Measurements from ENCODE around the gene BPIFA3.

BPIFA3 gene

GRCh38 chr20:33275871-33276270 is 58.7 kb downstream of the BPIFA3 start:
- Histone ChIP-seq H3K36me3 (ENCODE audit: control insufficient read depth in 2 of 2, insufficient read depth in 1 of 2, low read length in 2 of 2) (no peaks in the 10 kb centered on the region), H3K4me1 (ENCODE audit: control insufficient read depth, insufficient read depth, low read length) (no peaks in the 10 kb centered on the region), H3K27ac (ENCODE audit: extremely low read depth, low read depth, low read length) (no peak overlapping the region), H3K9me3 (ENCODE audit: control insufficient read depth, insufficient read depth, low read depth, low read length) (no peaks in the 10 kb centered on the region), H3K4me3 (ENCODE audit: low read depth, low read length) (no peak overlapping the region)
- ChIA-PET POLR2A (no interaction called here), CTCF (interaction anchor here (0.7 to 1.9 kb wide), 2 partner anchors 13 to 24 kb away, joined by 6 to 8 read pairs; no protein-coding TSS in a partner anchor)
- TF ChIP-seq ZNF311 (tag by site-specific recombination; IDR thresholded peaks at IDR 0.05; ENCODE audit: borderline replicate concordance) (no peak), ZNF785 (tag by site-specific recombination; IDR thresholded peaks at IDR 0.05) (no peak), ZNF629 (tag by site-specific recombination; IDR thresholded peaks at IDR 0.05) (no peak), ZNF121 (tag by site-specific recombination; IDR thresholded peaks at IDR 0.05) (no peak), ZBTB44 (tag by site-specific recombination; IDR thresholded peaks at IDR 0.05) (no peak), ZNF561 (tag by site-specific recombination; IDR thresholded peaks at IDR 0.05; ENCODE audit: borderline replicate concordance) (no peak), ZNF558 (tag by site-specific recombination; IDR thresholded peaks at IDR 0.05) (no peak), ZNF48 (tag by site-specific recombination; IDR thresholded peaks at IDR 0.05) (no peak), SALL2 (tag by site-specific recombination; IDR thresholded peaks at IDR 0.05; ENCODE audit: borderline replicate concordance) (no peak), ZNF837 (tag by site-specific recombination; IDR thresholded peaks at IDR 0.05) (no peak), ZNF488 (tag by site-specific recombination; IDR thresholded peaks at IDR 0.05) (no peak), ZNF394 (tag by site-specific recombination; IDR thresholded peaks at IDR 0.05; ENCODE audit: borderline replicate concordance) (no peak)
- TF ChIP-seq, protein P1, sequence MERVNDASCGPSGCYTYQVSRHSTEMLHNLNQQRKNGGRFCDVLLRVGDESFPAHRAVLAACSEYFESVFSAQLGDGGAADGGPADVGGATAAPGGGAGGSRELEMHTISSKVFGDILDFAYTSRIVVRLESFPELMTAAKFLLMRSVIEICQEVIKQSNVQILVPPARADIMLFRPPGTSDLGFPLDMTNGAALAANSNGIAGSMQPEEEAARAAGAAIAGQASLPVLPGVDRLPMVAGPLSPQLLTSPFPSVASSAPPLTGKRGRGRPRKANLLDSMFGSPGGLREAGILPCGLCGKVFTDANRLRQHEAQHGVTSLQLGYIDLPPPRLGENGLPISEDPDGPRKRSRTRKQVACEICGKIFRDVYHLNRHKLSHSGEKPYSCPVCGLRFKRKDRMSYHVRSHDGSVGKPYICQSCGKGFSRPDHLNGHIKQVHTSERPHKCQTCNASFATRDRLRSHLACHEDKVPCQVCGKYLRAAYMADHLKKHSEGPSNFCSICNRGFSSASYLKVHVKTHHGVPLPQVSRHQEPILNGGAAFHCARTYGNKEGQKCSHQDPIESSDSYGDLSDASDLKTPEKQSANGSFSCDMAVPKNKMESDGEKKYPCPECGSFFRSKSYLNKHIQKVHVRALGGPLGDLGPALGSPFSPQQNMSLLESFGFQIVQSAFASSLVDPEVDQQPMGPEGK (tag by site-specific recombination; IDR thresholded peaks at IDR 0.05): no peak
- TF ChIP-seq, protein P2, sequence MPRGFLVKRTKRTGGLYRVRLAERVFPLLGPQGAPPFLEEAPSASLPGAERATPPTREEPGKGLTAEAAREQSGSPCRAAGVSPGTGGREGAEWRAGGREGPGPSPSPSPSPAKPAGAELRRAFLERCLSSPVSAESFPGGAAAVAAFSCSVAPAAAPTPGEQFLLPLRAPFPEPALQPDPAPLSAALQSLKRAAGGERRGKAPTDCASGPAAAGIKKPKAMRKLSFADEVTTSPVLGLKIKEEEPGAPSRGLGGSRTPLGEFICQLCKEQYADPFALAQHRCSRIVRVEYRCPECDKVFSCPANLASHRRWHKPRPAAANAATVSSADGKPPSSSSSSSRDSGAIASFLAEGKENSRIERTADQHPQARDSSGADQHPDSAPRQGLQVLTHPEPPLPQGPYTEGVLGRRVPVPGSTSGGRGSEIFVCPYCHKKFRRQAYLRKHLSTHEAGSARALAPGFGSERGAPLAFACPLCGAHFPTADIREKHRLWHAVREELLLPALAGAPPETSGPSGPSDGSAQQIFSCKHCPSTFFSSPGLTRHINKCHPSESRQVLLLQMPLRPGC (tag by site-specific recombination; IDR thresholded peaks at IDR 0.05): no peak
- TF ChIP-seq, protein P3, sequence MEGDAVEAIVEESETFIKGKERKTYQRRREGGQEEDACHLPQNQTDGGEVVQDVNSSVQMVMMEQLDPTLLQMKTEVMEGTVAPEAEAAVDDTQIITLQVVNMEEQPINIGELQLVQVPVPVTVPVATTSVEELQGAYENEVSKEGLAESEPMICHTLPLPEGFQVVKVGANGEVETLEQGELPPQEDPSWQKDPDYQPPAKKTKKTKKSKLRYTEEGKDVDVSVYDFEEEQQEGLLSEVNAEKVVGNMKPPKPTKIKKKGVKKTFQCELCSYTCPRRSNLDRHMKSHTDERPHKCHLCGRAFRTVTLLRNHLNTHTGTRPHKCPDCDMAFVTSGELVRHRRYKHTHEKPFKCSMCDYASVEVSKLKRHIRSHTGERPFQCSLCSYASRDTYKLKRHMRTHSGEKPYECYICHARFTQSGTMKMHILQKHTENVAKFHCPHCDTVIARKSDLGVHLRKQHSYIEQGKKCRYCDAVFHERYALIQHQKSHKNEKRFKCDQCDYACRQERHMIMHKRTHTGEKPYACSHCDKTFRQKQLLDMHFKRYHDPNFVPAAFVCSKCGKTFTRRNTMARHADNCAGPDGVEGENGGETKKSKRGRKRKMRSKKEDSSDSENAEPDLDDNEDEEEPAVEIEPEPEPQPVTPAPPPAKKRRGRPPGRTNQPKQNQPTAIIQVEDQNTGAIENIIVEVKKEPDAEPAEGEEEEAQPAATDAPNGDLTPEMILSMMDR (tag by site-specific recombination; IDR thresholded peaks at IDR 0.05): no peak
- TF ChIP-seq, protein P4, sequence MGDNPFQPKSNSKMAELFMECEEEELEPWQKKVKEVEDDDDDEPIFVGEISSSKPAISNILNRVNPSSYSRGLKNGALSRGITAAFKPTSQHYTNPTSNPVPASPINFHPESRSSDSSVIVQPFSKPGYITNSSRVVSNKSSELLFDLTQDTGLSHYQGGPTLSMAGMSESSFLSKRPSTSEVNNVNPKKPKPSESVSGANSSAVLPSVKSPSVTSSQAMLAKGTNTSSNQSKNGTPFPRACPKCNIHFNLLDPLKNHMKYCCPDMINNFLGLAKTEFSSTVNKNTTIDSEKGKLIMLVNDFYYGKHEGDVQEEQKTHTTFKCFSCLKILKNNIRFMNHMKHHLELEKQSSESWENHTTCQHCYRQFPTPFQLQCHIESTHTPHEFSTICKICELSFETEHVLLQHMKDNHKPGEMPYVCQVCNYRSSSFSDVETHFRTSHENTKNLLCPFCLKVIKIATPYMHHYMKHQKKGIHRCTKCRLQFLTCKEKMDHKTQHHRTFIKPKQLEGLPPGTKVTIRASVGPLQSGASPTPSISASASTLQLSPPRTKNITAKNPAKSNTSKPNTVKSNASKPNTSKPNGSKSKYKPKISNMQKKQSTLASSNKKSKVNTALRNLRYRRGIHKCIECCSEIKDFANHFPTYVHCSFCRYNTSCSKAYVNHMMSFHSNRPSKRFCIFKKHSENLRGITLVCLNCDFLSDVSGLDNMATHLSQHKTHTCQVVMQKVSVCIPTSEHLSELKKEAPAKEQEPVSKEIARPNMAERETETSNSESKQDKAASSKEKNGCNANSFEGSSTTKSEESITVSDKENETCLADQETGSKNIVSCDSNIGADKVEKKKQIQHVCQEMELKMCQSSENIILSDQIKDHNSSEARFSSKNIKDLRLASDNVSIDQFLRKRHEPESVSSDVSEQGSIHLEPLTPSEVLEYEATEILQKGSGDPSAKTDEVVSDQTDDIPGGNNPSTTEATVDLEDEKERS (tag by site-specific recombination; IDR thresholded peaks at IDR 0.05): no peak
